Peyer's patch (tissue), 4 donors: ENCODE data around the gene NAP1L4.

Experiments used
- POLR2A ChIP-seq, 2 donors: fragments of 450-650 bp; IDR thresholded peaks; one replicate each; pipeline ENCODE4 v1.5.1; 2017; ENCODE audit warnings: antibody characterized with exemption in 2 of 2, mild to moderate bottlenecking in 2 of 2, moderate library complexity in 2 of 2
- TF ChIP-seq, protein P1 (sequence below), 6 experiments: fragments of 450-650 bp in 4 of 6; fragments of 200-600 bp in 2 of 6; sonication (generic) in 1 of 6; IDR thresholded peaks; one replicate each; pipeline ENCODE4 v1.5.1; 2017 to 2019; ENCODE audit warnings: antibody characterized with exemption in 6 of 6, mild to moderate bottlenecking in 3 of 6, moderate library complexity in 1 of 6

DNA sequence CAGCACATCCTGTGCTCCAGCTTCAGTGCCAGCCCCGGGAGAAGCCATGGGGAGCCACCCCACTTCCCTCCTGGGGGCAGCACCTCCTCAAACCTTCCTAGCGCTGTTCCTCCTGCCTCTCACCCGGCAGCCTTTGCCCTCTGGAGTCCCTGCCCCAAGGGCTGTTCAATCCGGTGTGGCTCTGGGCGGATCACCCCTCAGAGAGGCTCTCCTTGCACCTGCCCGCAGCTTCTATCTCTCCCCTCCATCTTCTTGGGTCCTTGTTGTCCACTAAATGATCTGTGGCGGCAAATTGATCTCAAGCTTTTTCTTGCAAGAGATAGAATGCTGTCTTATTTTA is 88.5 kb downstream of the NAP1L4 start:
- no peak for TF ChIP-seq POLR2A (IDR thresholded peaks at IDR 0.05)
- TF ChIP-seq, protein P1, sequence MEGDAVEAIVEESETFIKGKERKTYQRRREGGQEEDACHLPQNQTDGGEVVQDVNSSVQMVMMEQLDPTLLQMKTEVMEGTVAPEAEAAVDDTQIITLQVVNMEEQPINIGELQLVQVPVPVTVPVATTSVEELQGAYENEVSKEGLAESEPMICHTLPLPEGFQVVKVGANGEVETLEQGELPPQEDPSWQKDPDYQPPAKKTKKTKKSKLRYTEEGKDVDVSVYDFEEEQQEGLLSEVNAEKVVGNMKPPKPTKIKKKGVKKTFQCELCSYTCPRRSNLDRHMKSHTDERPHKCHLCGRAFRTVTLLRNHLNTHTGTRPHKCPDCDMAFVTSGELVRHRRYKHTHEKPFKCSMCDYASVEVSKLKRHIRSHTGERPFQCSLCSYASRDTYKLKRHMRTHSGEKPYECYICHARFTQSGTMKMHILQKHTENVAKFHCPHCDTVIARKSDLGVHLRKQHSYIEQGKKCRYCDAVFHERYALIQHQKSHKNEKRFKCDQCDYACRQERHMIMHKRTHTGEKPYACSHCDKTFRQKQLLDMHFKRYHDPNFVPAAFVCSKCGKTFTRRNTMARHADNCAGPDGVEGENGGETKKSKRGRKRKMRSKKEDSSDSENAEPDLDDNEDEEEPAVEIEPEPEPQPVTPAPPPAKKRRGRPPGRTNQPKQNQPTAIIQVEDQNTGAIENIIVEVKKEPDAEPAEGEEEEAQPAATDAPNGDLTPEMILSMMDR (IDR thresholded peaks at IDR 0.05): peak in 2 of 6 experiments; percentile 29 to 51
